Measurements from ENCODE around the gene AHCTF1.

The AHCTF1 gene

GRCh38 chr1:246931549-246932365 is at the start of gene AHCTF1:
Gene AHCTF1, minus strand, starts transcription at chr1:246931948. Its CDS starts 13,578 bp downstream, at chr1:246918370.
- DNase-seq (ENCODE audit: low read depth) = peak; percentile 89

- no peak for DNase-seq (ENCODE audit: low read depth)
Observed at GRCh38 chr1:246978785-246979184, 47.0 kb upstream of the AHCTF1 start.

DNA sequence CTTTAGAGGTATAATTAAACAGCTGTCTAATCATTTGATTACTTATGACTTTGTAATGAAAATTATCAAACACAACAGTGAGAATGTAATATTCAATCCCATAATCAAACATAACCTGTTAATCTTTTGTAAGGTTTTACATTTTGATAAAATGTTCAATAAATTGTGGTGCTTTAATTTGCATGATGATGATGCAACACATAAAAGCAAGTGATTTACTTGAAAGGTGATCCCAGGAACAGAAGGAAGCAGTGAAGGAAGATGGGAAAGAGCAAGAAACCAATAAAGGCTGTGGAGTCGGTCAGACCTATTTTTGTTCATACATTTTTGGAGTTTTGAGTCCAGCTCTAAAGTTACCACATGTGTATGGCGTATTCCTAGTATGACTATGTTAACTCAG is 46.5 kb upstream of the AHCTF1 start:
- DNase-seq (ENCODE audit: low read depth) = no peak

GRCh38 chr1:246971969-246972368 is 40.2 kb upstream of the AHCTF1 start:
- DNase-seq (ENCODE audit: low read depth) = no peak

DNA sequence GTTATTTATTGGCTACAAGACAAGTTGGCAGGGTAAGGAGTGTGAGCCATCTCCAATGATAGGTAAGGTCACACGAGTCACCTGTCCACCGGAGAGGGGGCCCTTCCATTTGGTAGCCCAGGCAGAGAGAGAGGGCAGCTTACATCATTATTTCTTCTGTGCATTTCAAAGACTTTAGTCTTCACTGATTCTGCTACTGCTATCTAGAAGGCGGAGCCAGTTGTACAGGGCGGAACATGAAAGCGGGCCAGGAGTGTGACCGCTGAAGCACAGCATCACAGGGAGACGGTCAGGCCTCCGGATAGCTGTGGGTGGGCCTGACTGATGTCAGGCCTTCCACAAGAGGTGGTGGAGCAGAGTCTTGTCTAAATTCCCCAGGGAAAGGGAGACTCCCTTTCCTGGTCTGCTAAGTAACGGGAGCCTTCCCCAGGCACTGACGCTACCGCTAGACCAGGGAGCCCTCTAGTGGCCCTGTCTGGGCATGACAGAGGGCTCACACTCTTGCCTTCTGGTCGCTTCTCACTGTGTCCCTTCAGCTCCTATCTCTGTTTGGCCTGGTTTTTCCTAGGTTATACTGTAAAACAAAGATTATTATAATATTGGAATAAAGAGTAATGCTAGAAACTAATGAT is 39.5 kb upstream of the AHCTF1 start:
- DNase-seq (ENCODE audit: low read depth) = peak; percentile 5

DNA sequence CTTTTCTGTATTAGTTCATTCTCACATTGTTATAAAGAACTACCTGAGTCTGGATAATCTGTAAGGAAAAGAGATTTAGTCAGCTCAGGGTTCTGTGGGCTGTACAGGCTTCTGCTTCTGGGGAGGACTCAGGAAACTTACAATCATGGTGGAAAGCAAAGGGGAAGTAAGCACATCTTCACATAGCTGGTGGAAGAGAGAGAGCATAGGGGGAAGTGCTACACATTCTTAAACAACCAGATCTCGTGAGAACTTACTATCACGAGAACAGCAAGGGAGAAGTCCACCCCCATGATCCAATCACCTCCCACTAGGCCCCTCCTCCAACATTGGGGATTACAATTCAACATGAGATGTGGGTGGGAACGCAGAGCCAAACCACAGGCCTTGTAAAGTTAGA is 37.9 kb upstream of the AHCTF1 start:
- DNase-seq (ENCODE audit: low read depth) = no peak

DNA sequence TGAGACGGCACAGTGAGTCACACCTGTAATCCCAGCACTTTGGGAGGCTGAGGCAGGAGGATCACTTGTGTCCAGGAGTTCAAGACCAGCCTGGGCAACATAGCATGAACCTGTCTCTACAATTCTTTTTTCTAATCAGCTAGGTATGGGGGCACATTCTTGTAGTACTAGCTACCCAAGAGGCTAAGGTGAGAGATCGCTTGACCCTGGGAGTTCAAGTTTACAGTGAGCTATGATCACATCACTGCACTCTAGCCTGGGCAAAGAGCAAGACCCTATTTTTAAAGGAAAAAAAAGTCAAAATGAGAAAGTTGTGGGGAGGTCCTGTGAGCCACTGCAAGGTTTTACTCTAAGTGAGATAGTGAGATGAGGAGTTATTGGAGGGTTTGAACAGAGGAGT is 34.8 kb upstream of the AHCTF1 start:
- DNase-seq (ENCODE audit: low read depth) = no peak

DNA sequence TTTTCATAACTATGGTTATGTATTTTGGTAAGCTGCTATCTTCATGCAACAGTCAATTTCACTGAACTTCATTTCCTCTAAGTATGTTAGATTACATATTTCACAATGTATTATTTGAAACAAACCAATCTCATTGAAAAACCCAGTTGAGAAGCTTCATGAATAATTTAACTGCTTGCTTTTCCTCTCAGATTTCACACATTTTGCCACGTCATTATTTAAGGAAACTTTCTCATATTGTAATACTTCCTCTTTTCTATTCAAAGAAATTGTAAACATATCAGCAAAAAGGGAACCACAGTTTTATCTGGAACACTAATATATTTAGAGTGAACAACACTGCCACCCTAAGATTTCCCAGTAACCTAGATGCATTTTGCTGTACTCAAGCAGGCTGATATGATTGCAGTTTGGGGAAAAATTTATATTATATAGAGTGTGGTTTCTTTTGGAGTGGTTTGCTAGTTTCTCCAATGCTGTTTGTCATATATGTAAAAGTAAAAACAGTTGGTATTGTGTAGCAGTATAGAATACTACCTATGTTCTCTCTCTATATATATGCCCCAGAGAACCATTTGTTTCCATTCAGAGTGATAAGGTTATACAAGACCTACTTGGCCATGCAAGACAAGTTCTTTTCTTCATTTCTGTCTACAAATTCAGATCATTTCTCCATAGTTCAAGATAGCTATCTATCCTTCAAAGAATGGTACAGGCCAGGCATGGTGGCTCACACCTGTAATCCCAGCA is 28.4 kb upstream of the AHCTF1 start:
- DNase-seq (ENCODE audit: low read depth) = no peak

DNA sequence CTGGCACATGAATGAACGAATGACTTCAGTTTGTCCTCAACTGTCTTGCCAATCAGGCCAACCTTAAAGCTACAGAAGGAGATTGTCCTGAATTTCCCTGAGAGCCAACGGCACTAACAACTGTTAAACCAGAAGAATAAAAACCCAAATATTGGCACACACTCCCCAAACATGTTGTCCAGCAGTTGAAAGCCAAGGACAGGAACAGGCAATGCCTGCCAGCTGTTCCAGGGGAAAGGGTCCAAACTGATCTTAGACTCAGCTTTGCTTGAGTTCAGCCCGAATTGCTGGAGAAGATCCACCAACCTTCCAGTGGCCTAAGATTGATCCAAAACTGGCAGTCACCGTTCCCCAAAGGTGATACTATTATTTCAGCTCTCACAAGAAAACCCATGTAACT is 22.4 kb upstream of the AHCTF1 start:
- no peak for DNase-seq (ENCODE audit: low read depth)

GRCh38 chr1:246951413-246951812 is 19.7 kb upstream of the AHCTF1 start:
- no peak for DNase-seq (ENCODE audit: low read depth)

DNA sequence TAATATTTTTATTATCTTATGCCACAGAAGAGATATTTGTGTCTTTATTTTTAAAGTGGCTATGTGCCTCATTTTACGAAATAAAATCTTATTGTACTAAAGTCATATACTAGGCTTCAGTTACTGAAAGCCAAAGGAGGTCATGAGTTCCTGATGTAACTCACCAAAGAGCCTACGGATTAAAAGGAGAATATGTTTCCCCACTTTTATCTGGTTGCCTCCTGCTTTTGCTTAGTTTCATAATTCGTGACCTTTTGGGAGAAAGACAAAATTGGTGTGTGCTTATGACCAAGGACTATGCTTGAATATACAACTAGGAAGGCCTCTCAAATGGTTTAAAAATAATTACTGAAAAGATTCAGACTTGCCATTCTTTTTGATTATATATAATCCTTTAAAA is 18.2 kb upstream of the AHCTF1 start:
- DNase-seq (ENCODE audit: low read depth) = no peak

DNA sequence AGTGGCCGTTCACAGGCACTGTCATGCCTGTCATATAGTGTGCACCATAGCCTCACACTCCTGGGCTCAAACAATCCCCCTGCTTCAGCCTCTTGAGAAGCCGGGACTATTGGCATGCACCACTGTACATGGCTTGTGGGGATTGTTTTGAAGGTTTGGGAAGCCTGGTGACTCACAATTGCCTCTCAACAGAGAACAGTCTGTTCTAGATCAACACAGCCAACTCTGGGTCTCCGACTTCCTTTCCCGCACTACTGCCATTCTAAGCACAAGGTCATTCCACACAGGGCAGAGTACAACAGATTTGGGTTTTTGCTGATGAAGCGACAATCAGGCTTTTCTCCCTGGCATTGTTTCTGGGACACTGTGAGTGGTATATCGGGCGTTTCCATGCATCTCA is 15.5 kb upstream of the AHCTF1 start:
- DNase-seq (ENCODE audit: low read depth) = no peak

DNA sequence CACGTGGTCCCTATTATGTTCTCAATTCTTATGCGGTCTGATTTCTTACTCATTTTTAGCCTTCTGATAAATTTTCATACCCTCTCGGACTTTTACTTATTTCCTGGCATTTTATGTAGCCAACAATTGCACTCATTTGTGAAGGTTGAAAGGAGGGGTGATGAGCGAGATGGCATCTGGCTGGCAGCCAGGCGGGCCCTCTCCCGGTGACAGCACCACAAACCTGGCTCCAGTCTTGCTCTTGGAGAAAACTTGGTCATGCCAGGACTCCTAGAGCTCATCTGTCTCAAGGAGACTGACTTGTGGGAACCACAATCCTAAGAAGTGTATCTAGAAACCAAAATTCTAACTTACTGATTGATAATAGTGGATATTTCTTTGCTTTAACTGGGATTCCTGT is 14.6 kb upstream of the AHCTF1 start:
- DNase-seq (ENCODE audit: low read depth) = no peak

GRCh38 chr1:246934765-246935164 is 3.0 kb upstream of the AHCTF1 start:
- DNase-seq (ENCODE audit: low read depth) = no peak

DNA sequence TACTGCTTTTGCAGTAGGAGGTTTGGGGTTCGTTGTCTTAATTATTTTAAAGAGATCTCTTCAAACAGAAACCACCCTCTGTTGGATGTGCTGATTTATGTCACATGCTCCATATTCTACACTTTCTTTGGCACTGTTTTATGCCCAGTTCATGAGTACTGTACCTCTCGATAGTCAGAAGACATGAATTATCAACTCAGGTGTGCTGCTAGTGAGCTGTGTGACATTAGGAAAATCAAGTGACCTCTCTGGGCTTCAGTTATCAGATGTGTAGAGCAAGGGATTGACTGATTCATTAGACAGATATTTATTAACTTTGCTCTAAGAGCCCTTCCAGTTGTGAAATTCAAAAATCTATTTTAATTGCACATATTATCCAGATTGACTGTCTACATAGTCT is 2.1 kb upstream of the AHCTF1 start:
- DNase-seq (ENCODE audit: low read depth) = no peak

- no peak for DNase-seq (ENCODE audit: low read depth)
Observed at GRCh38 chr1:246932366-246932700, 585 bp upstream of the AHCTF1 start.

- DNase-seq (ENCODE audit: low read depth) = no peak
Observed at GRCh38 chr1:246930830-246931548, 759 bp downstream of the AHCTF1 start.

- no peak for DNase-seq (ENCODE audit: low read depth)
Observed at GRCh38 chr1:246925997-246926626, 5.6 kb downstream of the AHCTF1 start.

GRCh38 chr1:246923900-246924299 is 7.8 kb downstream of the AHCTF1 start:
- no peak for DNase-seq (ENCODE audit: low read depth)

- DNase-seq (ENCODE audit: low read depth) = no peak
Observed at GRCh38 chr1:246923482-246923881, 8.3 kb downstream of the AHCTF1 start.

DNA sequence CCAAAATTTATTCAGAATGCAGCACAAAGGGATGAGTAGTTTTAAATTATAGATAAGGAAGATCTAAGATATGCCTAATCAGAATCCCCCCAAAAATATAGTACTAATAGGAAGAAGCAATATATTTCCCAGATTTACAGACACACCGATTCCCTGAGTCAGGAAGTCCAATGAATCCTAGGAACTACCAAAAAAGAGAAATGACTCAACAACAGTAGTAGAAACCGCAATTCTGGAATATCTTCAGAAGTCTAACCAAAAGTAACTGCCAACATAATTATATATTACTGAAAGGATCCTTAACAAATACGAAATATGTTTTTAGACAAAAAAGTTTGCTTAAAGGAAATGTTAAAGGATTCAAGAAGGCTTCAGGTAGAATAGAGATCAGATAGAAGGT is 10.3 kb downstream of the AHCTF1 start:
- DNase-seq (ENCODE audit: low read depth) = no peak

GRCh38 chr1:246919902-246920301 is 11.8 kb downstream of the AHCTF1 start:
- DNase-seq (ENCODE audit: low read depth) = no peak

Data from stimulated activated CD8-positive, alpha-beta memory T cell treated with anti-CD3 and anti-CD28 coated beads, Interleukin-12 subunit alpha, Interleukin-12 subunit beta, amount 100 ng/mL, for 1 hour (primary cell).